Activated T-cell treated with anti-CD3 and anti-CD28 coated beads for 1 hour (primary cell): ENCODE measurements around the gene STX1B.
"Not testable (repeated sequence)": the region's sequence is repeated elsewhere in the genome, so short reads cannot be mapped to it uniquely, and the experiment has no call there.

Experiments
- DNase-seq: peaks from one replicate; pipeline ENCODE4 v3.0.0-alpha.2; 2020; ENCODE audit warnings: low read depth

Gene STX1B

DNA sequence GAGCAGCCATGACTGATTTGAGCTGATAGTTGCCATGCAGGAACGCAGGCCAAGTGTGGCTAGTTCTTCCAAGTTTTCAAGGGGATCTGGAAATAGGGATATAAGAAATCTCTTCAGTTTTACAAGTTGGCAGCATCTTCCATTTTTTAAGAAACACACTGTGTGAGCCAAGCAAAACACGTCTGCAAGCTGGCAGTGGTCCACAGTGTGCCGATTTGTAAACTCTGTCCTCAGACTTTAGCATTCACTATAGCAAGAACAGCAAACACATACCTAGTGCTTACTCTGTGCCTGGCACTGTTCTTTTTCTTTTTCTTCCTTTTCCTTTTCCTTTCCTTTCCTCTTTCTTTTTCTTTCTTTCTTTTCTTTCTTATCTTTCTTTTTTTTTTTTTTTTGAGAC is 58.7 kb downstream of the STX1B start:
- DNase-seq = no peak

- no peak for DNase-seq
These were observed 59.2 kb downstream of the STX1B start for GRCh38 chr16:30951193-30951592.

- no peak for DNase-seq
These were observed 59.8 kb downstream of the STX1B start for GRCh38 chr16:30950516-30951065.

DNA sequence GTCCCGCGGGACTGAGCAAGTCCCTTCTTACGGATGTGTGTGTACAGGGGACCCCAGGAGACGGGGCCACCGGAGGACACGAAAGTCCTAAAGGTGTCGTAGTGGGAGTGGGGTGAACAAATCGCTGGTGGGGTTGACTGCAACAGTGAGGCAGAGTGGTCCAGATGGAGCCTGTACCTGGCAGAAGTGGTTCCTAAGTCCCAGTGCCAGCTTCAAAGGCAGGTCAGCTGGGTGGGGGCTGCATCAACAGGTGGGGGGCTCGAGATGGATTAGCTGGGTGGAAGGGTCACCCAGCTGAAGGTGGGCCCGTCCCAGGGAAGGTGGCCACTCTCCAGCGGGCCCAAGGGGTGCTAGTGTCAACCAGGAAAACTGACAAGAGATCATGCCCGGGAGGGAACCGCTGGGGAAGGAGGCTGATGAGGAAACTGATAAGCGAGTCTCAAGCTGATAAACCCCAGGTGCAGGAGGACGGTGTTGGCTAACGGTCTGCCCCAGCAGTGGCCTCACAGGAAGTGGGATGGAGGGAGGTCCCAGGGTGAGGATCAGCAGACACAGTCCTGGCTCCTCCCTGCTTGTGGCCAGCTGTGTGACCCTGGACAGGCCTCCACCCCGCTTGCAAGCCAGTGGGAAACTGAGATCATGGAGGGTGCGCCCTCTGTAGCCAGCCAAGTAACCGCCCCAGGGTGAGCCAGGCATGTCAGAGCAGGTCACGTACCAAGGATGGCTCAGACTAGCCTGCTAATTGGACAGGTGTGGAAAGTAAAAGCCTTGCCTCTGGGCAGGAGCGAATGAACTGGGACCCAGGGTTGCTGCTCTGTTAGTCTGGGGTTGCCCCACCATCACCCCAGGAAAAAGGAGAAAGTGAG is 60.6 kb downstream of the STX1B start:
- no peak for DNase-seq

- peak; percentile 26 for DNase-seq
These were observed 61.5 kb downstream of the STX1B start, which contains the start of gene ORAI3 for GRCh38 chr16:30948667-30949649. TSS of gene ORAI3 (plus strand) at chr16:30949068. CDS start at chr16:30949290, 222 bp downstream.

GRCh38 chr16:30947859-30948666 is 62.4 kb downstream of the STX1B start:
- DNase-seq = no peak

DNA sequence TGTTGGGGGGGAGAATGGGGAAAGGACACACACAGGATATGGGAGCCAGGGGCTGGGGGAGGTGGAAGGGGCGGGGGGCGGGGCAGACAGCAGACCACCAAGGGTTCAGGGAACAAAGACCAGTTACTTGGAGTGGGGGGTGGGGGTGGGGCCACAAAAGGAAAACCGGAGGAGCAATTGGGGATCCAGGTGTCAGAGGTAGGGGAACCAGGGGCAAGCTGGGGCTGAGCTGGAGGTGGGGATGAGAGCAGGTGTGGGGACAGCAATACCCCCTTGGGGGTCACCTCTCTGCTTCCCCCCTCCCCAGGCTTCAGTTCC is 62.9 kb downstream of the STX1B start:
- DNase-seq = no peak

- DNase-seq = no peak
These were observed 63.5 kb downstream of the STX1B start for GRCh38 chr16:30946671-30947540.

DNA sequence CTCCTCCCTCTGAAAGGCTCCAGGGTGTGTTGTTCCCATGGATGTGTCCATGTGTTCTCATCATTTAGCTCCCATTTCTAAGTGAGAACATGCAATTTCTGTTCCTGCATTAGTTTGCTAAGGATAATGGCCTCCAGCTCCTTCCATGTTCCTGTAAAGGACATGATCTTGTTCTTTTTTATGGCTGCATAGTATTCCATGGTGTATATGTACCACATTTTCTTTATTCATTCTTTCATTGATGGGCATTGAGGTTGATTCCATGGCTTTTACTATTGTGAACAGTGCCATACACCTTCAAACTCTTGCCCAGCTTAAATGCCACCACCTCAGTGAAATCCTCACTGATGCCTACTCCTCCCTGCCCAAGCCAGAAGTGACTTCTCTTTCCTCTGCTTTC is 66.1 kb downstream of the STX1B start:
- no peak for DNase-seq

DNA sequence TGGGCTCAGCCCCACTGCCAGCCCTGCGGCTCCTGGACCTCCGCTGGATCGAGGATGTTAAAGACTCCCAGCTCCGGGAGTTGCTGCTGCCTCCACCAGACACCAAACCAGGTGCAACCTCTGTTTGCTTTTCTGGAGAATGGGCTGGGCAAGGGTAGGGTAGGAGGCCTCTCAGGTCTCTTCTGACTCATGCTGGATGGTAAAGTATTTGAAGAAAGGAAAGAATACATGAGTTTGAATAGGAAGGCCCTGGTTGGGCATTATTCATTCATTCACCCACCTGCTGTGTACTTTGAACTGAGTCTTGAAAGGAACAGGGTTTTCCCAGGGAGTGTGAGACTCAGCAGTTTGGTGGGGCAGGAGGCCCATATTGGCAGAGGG is 68.0 kb downstream of the STX1B start:
- DNase-seq = no peak

DNA sequence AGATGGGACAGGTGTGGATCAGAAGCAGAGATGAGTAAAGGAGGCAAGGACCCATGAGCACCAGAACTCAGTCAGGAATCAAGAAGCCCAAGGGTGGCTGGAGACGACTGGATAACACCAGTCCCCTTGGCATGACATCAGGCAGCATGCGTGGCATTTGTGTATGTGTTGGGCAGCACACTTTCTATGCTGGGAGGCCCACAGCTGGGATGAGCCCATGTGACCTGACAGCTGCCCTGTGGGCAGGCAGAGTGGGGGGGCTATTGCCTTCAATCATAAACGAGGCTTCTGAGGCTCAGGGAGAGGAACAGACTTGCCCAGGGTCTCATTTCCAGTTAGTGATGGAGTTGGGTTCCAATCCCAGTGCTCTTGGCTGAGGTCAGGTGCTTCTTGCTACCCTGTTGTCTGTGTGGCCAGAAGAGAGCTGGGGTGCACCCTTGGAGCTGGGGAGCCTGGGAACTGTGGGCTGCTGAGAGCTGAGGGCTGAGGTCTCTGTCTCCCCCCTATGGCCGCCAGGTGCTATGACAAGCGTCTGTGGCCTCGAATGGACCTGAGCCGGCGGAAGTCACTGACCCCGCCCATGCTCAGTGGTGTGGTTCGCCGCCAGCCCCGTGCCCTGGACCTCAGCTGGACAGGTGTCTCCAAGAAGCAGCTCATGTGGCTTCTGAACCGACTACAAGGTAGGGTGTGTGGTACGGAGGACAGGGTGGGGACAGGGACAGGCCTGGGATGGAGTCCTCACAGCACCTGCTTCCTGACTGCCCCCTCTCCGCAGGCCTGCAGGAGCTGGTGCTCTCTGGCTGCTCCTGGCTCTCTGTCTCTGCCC is 68.6 kb downstream of the STX1B start:
- DNase-seq = peak; percentile 39

DNA sequence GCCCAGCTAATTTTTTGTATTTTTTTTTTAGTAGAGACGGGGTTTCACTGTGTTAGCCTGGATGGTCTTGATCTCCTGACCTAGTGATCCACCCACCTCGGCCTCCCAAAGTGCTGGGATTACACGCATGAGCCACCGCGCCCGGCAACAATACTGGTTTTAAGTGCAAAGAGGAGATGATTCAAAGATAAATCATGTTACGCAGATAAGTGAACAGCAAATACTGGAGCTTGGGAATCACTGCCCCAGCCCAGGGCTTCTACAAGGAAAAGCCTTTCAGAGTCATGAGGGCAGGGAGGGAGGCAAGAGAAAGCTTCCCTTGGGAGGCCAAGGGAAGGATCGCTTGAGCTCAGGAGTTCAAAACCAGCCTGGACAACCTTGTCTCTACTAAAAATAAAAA is 70.9 kb downstream of the STX1B start:
- DNase-seq = not testable (repeated sequence)
